HG02970 (cell line): Measurements from ENCODE around the gene LDLRAD3.
"Not testable (repeated sequence)": the region's sequence is repeated elsewhere in the genome, so short reads cannot be mapped to it uniquely, and the experiment has no call there.

Source experiments
- ATAC-seq: cut with Tn5 transposase; IDR thresholded peaks from one replicate; pipeline ENCODE4 v1.9.1; 2021; ENCODE audit warnings: mild to moderate bottlenecking, moderate library complexity, moderate number of reproducible peaks; ENCODE audit not compliant: unreplicated experiment, low FRiP score

Gene LDLRAD3, protein sequence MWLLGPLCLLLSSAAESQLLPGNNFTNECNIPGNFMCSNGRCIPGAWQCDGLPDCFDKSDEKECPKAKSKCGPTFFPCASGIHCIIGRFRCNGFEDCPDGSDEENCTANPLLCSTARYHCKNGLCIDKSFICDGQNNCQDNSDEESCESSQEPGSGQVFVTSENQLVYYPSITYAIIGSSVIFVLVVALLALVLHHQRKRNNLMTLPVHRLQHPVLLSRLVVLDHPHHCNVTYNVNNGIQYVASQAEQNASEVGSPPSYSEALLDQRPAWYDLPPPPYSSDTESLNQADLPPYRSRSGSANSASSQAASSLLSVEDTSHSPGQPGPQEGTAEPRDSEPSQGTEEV

DNA sequence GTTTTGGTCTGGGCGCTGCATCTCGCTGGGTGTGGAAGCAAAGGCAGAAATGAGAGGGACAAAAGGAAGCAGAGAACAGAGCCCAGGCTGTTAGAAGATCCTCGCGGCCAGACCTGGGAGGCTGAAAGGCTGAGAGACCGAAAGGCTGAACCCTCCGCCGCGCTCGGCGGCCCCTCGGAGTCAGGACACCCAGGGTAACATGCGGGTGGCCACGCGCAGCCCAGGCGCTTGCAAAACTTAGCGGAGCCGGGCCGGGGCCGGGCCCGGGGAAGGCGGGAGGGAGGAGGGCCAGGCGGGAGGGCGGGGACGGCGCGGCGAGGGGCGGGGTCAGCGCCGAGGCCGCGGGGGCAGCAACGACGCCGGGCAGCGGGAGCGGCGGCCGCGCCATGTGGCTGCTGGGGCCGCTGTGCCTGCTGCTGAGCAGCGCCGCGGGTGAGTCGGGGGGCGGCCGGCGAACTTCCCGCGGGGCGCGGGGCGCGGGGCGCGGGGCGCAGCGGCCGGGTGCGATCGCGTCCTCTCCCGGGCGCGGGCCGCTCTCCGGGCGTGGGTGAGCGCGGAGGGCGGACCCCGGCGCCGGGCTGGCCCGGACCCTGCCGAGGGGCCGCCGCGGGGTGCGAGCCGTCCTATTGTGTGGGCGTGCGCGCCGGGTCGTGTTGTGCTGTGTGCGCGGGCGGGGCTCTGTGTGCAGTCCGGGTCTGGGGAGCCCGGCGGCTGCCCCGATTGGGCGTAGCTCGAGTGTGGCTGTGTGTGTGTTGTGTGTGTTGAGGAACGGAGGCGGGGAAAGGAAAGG is at the start of gene LDLRAD3:
Gene LDLRAD3 (plus strand): TSS at position 350 of the 790 bp plus-strand sequence. CDS start 37 bp downstream, at position 387.
- ATAC-seq: no peak

DNA sequence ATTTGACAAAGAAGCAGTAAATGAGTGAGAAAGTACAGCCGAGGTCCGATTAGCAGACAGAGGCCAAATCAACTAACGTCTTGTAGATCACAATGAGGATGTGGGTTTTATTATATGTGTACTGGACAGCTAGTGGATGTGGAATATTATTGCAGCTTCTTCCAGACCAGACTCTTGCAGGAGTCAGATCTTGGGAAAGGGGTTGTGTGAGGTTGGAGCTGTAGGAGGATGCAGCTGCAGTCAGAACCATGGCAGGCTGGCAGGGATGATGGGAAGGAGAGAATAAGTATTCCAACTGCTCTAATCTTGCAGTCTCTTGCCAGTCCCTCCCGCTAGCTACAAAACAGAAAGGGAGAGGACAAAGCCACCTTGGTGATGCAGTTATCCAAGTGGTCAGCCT is 46.8 kb upstream of the LDLRAD3 start:
- ATAC-seq: no peak

DNA sequence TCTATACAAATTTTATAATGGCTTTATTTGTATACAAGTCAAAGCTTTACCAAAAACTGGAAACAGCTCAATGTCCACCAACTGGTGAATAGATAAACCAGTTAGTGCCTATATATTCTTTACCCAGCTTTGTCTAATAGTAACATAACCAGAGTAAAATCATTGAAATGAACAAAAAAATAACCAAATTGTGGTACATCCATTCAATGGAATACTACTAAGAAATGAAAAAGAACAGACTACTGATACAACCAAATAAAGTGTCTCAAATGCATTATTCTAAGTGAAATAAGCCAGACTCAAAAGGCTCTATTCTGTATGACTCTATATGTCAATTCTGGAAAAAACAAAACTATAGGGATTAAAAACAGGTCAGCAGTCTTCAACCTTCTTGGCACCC is 40.9 kb upstream of the LDLRAD3 start:
- ATAC-seq: no peak

DNA sequence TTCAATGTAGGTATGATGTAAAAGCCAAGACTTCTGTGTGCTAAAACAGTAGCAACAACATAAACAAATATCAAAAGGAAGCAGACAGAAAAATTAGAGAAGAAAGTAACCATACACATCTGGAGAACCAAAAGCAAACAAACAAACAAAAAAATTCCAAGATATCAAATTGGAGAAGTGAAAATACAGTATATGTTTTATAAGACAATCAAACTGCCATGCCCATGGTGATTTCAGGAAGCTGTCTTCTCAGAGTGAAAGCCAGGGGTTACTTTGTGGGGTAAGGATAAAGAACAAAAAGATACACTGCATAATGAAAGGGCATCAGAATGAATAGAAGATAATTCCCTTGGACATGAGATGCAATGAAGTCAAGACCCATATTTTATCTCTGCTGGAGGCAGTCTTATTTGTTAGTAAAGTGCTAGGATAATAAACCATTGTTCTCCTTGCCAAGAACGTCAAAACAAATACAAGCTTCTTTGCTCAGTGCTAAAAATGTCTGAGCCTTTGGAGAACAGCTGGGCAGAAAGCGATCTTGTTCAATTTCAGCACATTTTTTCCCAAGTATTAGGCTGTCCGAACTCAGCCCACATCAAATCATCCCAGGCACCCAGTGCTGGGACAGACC is 38.1 kb upstream of the LDLRAD3 start:
- no peak for ATAC-seq

DNA sequence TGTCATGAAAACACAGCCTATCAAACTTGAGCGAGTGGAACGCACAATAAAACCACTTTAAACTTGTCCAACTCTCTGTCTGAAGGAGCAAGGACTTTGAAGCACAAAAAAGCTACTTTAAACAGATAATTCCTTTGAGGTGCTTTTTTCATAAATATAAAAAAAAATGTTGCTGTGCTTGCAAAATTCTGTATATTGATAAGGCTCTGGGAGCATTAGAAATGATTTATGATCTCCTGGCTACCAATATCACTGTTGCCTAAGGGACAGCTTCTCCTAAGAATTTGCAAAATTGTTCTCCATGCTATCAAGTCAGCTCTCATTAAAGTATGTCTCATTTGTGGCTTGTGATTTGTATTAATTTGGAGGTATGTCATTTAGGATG is 37.6 kb upstream of the LDLRAD3 start:
- no peak for ATAC-seq

DNA sequence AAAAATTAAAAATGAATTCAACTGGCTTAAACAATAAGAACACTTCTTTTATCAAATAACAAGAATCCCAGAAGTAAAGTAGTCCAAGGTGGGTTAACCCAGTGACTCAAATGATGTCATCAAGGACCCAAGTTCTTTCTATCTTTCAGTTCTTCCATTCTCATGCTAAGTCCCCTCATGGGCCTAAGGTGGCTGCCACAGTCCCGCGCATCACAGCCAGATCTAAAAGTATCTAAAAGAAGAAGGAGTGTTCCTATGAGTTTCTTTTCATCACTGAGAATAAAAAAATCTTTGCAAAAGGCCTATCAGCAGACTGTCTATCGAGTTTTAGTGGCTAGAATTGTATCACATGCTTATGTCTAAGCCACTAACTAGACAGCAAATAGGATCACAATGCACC is 37.2 kb upstream of the LDLRAD3 start:
- ATAC-seq: no peak

DNA sequence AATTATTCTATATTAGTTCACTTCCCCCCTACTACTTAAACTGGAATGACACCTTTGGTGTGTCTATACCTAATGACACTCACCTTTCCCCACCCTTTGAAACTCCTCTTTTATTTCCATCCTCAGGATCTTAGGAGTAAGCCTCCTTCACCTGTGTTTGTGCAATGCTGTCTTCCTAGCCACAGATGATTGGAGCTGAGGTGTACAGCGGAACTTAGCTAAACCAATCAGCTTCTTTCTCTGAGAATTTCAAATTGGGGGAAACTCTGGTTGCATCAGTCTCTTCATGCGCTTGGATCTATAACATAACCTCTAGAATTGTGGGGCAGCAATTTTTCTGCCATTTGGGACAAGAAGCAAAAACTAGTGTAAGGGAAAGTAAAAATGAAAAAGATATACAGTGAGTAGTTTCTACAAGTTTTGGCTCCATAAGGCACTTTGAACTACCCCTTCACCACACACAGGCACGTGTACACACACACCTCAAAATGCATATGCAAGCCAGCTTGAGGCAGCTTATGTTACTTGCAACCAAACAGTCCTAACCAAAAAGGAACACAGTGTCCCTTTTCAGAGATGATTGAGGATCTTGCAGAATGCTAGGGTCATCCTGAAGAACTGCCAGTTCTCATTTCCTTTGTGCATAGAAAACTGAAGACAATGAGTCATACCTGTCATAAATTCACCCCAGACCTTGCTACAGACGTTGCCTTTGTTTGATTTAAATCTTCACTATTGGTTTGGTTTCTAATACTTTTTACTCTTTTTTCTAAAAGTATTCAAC is 36.0 kb upstream of the LDLRAD3 start:
- ATAC-seq: no peak

DNA sequence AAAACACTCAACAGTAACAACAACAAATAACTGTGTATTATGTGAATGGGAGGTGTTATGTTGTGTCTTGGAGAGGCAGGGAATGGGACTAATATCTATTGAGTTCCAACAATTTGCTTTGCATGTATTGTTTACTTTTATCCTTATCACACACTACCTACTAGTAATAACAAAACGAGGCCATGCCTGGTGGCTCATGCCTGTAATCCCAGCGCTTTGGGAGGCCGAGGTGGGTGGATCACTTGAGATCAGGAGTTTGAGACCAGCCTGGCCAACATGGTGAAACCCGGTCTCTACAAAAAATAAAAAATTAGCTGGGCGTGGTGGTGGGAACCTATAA is 35.5 kb upstream of the LDLRAD3 start:
- not testable (repeated sequence) for ATAC-seq

DNA sequence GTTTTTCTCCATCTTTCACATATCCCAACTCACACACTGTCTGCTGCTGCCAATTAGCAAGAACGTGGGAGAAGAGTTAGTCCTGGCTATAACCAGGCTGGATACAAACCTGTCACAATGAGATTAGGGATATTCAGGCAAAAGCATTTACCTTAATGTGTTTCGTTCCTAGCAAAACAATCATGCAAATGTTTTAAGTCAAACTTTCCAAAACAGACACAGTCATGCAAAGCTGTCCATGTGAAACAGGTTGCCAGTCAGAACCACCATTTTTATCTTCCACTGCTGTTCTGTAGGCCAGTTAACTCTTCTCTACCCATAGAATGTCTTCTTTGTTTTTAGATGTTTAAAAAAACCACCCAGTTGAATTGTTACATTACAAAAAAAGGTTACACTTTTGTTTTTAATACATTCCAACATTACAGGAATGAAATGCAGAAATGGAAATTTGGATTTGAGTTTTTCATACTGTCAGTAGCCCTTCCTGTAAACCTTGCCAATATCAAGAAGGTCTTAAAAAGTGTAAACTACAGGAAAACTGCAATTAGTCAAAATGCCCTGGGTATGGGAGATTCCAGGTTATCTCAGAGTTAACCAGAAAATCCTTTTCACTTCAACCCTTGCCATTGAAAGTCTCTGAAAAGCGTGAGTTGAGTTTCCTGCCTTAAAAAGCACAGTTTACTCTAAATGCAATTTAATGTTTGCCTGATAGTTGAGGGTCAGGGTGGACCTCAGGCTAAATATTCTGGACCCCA is 34.2 kb upstream of the LDLRAD3 start:
- ATAC-seq: no peak

DNA sequence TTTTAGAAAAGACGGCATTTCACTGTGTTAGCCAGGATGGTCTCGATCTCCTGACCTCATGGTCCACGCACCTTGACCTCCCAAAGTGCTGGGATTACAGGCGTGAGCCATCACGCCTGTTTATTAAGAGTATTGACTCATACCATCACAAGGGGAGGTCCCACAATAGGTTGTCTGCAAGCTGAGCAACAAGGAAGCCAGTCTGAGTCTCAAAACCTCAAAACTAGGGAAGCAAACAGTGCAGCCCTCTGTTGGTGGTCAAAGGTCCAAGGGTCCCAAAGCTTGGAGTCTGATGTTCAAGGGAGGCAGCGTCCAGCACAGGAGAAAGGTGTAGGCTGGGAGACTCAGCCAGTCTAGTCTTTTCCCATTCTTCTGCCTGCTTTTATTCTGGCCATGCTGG is 32.8 kb upstream of the LDLRAD3 start:
- ATAC-seq: no peak

DNA sequence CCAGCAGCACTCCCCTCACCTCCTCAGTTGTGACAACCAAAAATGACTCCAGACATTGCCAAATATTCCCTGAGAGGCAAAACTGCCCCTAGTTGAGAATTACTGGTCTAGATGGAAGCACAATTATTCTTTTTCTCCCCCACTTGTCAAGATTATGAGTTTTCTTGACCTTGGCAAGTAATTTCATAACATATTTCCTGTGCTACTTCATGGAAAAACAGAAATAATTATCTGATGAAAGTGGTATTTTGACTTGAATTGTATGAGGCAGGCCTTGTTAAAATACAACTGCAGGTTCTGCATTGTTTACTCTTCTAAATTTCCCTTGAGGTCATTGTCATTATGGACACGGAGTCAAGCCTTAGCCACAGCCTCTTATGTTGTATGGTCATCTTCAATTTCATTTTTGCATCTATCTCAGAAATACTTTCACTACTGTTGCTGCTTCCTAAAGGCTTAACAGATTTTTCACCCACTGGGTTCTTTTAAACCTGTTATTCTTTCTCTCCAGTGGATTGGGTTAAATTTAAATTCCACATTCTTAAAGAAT is 32.2 kb upstream of the LDLRAD3 start:
- ATAC-seq: no peak

DNA sequence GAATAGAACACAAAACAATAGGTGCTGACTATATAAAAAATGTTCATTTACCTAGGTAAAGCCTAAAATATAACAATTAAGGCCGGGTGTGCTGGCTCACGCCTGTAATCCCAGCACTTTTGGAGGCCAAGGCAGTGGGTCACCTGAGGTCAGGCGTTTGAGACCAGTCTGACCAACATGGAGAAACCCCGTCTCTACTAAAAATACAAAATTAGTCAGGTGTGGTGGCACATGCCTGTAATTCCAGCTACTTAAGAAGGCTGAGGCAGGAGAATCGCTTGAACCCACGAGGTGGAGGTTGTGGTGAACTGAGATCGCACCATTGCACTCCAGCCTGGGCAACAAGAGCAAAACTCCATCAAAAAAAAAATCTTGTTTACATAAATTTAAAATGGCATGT is 31.4 kb upstream of the LDLRAD3 start:
- not testable (repeated sequence) for ATAC-seq

DNA sequence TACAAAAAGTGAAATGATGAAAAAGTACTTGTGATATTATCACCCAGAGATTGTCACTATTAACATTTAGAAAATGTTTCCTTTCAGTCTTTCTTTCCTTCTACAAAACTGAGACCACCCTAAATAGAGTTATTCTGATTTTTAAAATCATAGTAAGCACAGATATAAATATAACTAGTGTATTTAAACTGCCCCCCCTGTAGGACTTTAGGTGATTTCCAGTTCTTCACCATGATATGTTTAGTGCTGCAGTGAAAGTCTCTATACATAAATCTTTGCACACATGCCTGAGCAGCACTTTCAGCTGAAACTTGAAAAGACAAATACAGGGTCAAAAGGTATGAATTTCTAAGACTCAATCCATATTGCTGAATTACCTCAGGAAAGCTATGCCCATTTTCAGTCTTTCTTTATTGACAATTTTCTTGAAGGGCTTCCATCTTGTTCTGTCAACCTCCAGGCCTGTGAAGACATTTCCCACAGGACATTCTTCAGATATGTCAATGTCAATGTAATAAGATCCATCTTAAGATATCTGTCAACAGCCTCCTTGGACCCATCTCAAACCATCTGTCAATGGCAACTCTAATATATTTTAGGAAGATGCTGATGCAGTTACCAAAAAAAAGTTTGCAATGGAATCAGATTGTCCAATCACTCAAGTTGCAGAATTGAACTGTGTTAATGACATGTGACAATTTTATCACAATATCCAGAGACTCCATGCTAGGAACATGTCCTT is 30.8 kb upstream of the LDLRAD3 start:
- no peak for ATAC-seq

DNA sequence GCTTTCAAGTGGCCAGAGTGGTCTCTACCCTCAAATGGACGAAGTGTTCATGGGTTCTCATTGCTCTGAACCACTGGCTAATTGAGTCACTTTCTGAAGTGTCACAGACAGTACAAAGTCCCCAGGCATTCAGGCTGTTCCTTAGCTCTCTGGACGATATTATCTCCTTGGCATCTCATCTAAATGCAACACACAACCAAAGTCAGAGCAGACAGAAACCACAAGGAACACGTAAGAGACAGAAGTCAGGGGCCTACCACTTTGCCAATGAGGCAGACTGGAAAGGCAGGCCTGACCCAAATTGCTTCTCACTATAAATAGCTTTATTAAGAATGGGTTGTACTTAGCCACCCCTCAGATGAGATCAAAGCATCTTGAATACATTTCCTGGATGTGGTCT is 29.0 kb upstream of the LDLRAD3 start:
- no peak for ATAC-seq

DNA sequence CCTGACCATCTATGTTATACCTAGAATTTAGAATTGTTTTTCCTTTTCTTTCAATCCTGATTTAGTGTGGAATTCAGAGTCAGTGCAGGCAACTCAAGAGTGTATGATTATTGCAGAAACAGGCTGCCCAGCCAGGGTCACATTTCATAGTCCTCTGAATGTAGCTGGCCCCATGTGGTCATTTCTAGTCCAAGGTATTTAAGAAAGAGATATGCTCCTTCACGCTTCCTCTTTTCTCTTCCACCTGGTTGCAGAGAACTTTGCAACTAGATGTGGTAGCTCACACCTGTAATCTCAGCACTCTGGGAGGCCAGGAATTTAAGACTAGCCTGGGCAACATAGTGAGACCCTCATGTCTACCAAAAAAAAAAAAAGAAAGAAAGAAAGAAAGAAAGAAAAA is 27.6 kb upstream of the LDLRAD3 start:
- ATAC-seq: no peak

DNA sequence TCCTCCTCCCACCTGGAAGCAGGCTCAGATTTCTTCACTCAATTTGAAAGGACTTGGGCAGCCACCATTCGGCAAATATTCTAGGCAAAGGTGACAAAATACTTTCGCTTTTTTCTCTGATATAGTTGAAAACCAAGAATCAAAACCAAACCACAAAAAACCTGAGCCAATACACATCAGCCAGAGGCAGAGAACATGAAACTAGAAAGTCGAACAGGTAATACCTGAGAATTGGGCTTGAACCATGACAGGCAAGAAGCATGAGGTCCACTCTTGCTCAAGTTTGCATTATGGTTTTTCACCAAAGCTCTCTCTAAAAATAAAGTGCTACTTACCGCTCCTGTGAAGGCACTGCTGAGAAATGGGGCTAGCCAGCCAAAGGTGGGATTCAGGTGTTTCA is 26.2 kb upstream of the LDLRAD3 start:
- ATAC-seq: no peak

DNA sequence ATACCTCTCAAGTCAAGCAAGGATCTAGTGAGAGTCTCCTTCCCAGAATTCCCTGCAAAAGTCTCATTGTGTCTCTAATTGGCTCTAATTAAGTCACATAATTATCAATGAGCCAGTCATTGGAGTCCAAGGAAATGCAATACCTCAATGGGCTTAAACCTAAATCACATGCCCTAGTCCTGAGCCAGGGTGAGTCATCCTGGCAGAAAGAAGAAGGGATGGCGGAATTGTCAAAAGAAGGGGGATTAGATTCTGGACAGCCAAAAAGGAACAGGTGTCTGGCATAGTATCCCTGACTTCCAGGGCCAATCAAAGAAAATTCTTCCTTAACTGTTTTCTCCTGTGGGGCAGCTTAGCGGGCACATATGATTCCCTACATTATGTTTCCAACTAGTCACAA is 25.1 kb upstream of the LDLRAD3 start:
- no peak for ATAC-seq

DNA sequence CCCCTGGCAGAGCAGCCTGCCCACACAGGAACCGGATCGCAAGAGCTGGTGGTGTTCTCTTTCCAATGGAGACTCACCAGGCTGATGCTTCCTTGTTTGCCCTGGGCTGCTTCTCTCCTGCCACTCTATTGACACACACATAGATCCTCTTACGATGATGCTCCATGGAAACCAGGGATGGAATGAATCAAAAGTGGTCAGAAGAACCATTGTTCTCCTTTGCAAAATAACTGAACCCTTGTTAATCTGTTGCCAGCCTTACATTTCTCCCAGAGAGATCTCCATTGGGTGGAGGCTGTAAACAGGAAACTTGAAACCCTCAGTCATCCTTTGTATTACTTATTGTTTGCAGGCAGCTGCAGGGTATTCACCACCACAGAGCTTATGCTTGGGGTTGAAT is 24.6 kb upstream of the LDLRAD3 start:
- ATAC-seq: no peak

DNA sequence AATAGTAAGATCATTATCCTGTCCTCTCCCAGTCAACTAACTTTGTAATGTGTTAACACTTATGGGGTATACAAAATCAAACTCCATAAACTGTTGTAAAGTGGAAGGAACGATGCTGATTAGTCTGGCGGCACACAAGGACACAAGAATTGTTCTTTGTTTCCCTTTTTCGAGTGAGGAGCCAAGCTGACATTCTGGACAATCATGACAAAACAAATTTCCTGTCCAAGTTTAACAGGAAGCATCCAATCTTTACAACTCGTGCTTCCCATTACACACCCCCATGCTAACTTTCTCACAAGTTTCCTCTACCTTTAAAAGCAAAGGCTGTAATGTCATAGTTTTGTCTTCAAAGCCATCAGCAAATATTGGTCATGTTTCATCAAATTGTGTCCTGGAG is 20.4 kb upstream of the LDLRAD3 start:
- no peak for ATAC-seq
